ENCODE data around the gene SART1.

- TF ChIP-seq EZH2 (IDR thresholded peaks at IDR 0.05; ENCODE audit: low read length, missing control alignments) = no peak
- TF ChIP-seq, protein P1, sequence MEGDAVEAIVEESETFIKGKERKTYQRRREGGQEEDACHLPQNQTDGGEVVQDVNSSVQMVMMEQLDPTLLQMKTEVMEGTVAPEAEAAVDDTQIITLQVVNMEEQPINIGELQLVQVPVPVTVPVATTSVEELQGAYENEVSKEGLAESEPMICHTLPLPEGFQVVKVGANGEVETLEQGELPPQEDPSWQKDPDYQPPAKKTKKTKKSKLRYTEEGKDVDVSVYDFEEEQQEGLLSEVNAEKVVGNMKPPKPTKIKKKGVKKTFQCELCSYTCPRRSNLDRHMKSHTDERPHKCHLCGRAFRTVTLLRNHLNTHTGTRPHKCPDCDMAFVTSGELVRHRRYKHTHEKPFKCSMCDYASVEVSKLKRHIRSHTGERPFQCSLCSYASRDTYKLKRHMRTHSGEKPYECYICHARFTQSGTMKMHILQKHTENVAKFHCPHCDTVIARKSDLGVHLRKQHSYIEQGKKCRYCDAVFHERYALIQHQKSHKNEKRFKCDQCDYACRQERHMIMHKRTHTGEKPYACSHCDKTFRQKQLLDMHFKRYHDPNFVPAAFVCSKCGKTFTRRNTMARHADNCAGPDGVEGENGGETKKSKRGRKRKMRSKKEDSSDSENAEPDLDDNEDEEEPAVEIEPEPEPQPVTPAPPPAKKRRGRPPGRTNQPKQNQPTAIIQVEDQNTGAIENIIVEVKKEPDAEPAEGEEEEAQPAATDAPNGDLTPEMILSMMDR (conservative IDR thresholded peaks at IDR 0.05 in 1 of 2, IDR thresholded peaks at IDR 0.05 in 1 of 2; ENCODE audit: low read depth in 1 of 2, low read length in 2 of 2) = no peak
Observed at GRCh38 chr11:66008095-66008467, 46.5 kb downstream of the SART1 start.
